Anterior cingulate cortex (tissue), 58 donors: ENCODE data around the gene IL1RL2.

ENCODE experiments used
- DNase-seq, 58 donors: peaks; one replicate each; lab custom pipeline; 2025; lab: John Stamatoyannopoulos, UW

The IL1RL2 gene

DNA sequence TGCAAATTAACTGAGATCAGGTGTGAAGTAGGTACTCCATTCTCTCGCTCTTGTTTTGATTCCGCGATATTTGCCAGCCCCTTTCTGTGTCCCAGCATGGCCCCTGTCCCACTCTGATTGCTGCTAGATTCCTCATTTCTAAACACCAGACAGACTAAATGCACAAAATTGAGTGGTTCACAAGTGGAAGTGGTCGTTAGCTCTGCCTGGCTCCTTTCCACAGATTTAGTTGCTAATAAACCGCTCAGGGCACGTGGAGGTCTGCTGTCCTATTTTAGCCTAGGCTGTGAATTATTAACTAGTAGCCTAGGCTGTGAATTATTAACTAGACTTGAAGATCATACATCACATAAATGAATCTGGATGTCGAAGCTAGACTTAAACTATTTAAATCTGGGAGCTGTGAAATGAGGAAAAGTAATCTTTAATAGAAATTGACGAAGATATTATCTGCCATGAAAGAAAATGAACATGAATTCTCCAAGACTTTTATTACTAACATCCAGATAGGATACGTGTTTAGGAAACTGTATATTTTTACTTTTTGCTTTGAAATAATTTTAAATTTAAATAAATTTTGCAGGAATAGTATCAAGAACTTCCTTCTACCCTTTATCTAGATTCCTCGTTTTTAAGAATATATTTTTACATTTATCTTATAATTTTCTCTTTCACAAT, 3.7 kb downstream of the IL1RL2 start:
- DNase-seq: no peak

DNA sequence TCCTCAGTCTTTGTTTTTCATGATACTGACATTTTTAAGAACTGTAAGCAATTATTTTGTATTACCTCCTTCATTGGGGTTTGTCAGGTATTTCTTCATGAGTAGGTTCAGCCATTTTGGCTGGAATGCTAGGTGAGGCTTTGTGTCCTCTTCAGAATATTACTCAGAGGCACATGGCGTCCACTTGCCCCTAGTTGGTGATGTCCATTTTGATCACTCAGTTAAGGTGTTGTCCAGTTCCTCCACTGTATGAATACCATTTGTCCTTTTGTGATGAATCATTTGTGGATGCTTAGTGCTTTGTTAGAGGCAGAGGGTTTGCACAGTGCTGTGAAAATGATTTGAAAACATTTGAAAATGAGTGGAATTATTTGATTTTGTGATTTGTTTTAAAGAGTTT, 4.7 kb downstream of the IL1RL2 start:
- DNase-seq: no peak

DNA sequence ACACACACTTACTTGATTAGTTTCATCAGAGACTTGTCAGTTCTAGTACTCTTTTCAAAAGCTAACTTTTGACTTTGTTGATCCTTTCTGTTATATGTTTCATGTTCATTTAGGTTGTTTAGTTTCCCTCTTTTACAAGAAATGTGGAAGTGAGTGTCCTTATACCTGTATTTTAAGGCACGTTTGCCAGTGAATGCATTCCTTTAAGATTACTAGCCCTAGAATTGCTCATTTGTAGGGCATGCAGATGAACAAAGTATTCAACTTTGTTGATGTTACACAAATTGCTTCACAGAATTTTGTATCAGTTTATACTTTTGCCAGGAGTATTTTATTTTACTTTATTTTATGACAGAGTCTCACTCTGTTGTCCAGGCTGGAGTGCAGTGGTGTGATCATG, 6.3 kb downstream of the IL1RL2 start:
- no peak for DNase-seq

DNA sequence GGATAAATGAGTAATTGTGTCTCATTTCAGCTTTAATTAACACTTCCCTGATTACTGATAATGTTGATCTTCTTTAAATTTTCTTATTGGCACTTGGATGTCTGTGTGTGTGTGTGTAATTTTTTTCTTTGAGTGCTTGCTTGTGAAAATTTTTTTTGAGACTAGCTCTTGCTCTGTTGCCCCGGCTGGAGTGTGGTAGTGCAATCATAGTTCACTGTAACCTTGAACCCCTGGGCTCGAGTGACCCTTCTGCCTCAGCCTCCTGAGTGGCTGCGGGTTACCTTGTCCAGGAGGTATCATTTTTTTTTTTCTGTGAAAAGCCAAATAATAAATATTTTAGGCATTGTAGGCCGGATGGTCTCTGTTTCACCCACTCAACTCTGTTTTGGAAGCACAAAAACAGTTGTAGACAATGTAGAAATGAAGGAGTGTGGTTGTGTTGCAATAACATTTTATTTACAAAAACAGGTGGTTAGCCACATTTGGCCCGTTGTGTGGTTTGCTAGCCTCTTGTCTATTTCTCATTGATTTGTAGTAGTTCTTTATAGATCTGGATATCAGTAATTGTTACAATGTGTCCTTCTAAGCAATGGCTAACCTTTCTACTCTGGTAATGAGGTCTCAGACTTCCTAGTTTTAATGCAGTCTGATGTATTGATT, 7.9 kb downstream of the IL1RL2 start:
- no peak for DNase-seq

DNA sequence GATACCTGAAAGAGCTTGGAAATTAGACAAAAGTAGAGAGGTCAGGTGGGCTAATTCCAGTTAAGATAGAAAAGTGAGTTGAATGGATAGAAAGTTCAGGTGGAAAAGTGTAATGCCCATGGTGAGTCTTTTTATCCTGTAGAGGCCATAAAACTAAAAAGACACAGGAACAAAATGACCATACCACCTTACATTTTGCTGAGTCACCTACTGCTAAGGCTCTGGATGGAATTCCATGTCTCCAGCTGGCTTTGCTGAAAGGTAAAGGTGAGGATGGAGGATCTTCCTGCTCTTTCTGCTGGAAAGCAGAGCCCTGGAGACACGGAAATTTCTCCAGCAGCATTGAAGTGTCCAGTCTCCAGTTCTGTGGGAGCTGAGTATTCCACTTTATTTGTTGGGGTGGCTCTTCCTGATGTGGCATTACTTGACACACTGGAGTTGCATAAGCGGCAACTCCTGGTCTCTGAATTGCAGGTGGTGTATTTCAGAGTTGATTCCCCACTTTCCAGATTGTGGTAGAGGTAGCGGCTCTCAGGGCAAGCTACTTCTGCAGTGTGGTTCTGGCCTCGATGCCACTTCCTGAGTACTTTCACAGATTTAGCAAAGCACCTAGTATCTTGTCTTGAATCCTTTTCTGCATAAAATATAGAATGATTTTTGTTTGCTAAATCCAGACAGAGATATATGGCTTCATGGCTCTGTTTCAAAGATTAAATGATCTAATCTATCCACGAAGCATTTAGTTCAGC, 10.7 kb downstream of the IL1RL2 start:
- no peak for DNase-seq

DNA sequence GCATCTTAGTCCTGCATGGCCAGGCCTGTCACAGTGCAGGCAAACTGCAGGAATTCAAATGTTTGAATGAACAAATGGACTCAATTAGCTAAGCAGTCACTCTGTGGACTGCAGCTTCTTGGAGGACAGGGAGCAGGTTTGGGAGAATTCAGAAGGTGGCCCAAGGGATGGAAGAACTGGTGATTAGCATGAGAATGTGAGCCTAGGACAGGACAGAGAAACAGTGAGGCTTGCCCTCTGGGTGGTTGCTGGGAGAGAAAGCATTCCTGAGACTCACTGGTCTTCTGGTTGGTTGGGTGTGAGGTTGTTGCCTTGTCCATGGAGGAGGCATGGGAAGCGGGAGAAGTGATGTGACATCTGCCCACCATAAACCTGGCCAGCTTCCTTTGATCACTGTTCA, 13.7 kb downstream of the IL1RL2 start:
- no peak for DNase-seq

DNA sequence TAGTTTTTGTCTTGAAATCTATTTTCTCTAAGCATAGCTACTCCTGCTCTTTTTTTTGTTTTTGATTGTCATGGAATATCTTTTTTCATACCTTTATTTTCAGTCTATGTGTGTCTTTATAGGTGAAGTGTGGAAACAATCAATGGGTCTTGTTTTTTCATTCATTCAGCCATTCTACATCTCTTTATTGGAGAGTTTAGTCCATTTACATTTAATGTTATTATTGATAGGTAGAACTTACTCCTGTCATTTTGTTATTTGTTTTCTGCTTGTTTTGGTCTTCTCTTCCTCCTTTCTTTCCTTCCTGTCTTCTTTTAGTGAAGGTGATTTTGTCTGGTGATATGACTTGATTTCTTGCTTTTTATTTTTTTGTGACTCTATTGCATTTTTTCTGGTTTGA, 17.8 kb downstream of the IL1RL2 start:
- DNase-seq: no peak

DNA sequence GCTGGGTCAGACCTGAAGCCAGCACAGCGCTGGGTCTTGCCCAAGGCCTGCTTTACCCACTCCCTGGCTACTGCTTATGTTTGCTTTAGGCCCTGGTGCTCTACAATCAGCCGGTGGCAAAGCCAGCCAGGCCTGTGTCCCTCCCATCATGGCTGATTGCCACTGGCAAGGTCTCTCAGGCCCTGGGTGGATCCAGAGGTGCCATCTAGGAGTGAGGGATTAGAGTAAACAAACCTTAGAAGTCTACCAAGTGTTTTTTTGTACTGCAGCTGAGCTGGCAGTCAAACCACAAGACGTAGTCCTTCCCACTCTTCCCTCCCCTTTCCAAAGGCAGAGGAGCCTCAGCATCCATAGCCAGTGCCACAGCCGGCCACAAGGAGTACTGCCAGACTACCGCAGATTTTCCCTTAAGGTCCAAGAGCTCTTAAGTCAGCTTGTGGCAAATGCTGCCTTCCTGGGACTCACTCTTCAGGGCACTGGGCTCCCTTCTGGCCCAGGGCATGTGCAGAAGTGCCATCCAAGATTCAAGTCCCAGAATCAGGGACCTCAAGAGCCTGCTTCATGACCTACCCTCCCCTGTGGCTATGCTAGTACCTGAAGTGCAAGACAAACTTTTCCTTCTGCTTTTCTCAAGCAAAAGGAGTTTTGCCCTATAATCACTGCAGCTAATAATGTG, 20.0 kb downstream of the IL1RL2 start:
- no peak for DNase-seq

DNA sequence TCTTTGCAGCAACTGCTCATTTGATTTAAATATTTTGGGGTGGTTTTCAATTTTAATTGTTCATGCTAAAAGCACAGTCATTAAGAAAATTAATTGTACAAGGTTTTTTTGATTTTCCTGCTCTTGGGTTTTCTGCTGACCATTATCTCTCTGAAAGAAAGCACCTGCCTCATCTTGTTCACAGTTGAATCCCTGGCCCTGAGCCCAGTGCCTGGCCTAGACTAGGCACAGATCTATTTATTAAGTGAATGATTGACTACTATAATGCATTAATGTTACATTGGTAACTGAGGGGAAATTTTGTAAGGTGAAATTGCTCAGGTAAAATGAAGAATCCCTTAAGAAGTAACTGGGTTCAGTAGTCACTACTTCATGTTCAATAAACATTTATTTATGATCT, 22.0 kb downstream of the IL1RL2 start:
- no peak for DNase-seq

DNA sequence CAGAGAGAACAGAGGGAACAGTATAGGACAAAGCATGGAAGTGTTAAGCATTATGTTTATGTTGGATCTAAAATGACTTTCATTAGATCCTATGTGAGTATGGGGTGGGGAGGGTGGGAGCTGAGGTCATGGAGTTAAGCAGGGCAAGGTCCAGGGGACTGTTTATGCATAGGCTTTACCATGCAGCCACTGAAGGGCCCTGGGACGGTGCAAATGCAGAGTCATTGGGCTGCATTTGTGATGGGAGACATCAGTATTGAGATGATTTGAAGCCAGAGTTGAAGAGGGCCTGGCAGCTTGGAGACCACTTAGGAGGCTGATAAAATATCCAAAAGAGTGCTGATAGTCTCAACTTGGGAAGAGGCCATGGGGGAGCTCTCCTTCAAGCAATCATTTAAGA, 22.7 kb downstream of the IL1RL2 start:
- no peak for DNase-seq

DNA sequence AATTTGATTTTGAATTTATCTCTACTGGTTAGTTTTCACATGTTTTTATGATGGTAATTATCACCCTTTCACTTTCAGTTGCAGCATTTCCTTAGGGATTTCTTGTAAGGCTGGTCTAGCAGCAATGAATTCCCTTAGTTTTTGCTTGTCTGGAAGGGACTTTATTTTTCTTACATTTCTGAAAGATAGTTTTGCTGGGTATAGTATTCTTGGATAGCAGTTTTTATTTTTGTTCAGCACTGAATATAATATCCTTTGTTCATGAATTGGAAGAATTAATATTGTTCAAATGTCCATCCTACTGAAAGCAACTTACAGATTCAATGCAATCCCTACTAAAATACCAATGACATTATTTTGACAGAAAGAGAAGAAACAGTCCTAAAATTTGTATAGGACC, 30.2 kb downstream of the IL1RL2 start:
- DNase-seq: no peak

DNA sequence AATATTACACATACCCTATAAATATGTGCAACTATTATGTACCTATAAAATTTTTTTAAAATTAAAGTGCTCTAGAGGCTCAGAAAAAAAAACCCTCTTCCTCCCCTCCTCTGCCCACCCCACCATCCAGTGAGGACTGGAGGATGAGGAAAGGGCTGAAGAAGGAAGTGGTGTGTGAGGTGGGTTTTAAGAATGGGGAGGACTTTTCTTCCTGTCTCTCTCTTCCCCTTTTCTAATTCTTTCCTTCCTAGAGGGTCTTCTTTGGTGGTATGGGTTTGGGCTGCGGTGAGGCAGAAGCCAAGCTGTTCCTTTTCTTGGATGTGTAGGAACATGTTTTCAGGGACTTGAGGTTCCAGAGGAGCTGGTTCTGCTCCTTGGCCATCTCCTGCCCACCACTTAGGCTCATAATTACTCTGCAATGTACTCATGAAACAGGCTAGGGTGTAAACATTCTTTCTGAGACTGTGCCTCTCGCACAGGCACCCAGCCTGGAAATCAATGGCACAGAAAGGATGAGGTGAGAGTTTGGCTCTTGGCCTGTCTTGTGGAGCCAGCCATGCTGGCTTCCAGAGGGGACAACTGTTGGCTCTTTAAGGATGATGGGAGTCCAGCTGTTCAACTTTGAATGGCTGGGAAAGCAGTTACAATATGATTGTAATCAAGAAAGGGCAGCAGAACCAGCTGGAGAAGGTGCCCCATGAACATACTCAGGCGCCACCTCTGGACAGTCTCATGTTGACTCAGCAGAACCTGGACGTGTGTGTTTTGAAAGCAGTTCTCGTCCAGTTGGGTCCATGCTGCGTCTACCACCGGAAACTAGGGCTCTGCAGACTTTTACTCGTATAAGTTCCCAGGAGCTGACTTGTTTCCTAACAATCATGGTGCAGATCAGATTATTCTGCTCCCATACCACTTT, 38.3 kb downstream of the IL1RL2 start:
- no peak for DNase-seq

DNA sequence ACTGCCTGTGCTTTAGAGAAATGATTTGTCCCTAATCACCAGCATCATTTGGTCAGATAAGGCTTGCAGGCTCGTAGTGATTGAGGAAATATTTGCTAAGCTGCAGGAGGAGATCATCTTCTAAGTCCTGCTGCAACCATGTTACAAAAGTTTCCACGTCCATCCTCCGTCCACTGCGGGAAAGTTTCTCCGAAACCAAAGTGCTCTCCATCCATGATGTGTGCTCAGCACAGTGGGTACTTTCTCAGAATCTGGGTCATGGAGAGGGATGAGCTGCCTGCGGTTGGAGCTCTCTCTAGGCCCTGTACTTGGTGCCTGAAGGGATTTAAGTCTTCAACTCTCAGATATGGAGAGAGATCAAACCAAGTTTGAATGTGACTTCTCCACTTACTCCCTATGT, 39.3 kb downstream of the IL1RL2 start:
- DNase-seq: no peak

DNA sequence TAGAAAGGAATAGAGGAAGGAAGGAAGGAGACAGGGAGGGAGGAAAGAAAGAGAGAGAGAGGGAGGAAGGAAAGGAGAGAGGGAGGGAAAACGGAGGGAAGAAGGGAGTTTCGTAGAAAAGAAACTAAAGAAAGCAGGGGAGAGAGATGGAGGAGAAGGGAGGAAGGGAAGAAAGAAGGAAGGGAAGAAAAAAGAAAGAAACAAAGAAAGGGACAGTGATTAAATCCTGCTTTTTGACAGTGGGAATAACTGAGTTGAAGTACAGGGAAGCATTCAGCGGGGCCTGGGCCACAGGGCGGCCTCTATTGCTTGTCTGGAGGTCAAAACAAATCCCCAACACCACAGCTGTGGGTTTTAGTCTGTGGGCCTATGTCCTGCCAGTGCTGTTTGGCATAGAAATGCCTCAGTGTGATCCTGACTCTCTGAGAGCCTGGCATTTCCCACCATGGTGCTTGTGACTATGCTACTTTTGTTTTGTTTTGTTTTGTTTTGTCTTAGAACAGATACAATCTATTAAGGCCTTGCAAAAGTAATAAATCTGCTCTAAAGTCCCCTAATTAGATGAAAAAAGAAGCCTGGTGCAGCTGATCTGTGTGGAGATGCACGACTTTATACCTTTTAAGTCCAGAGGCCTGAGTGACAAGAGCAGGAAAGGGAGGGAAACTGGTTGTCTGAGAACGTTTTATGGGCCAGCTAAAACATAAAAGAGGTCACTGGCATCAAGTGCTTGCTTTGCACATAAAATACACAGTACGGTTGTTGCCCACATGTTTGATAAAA, 40.0 kb downstream of the IL1RL2 start:
- peak in 19 of 58 donors; percentile 5 to 57 (median 32) for DNase-seq

DNA sequence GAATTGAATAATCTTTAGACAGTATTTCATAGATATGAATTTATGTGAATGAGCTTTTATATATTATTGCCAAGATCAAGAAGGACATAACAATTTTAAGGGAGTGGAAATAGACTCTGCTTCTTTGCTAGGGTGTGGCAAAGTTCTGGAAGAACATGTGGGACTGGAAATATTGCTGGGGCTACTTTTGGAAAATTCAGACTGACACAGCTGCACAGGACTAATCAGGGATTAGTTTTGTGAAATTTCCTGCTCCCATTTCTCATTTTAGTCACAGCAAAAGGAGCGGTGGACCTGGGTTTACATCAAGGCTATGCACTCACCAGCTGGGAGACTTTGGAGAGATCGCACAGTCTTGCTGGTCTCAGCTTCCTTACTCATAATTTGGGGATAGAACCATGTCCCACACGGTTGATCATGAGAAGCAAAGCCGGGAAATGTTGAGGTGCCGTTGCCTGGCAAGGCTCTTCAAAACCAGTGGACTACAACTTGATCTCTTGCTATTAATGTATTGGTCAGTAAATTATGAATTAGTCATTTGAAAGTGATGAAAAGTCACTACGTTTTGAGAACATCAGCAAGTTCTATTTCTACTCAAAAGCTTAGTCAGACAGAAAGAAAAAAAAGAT, 42.4 kb downstream of the IL1RL2 start:
- DNase-seq: no peak

DNA sequence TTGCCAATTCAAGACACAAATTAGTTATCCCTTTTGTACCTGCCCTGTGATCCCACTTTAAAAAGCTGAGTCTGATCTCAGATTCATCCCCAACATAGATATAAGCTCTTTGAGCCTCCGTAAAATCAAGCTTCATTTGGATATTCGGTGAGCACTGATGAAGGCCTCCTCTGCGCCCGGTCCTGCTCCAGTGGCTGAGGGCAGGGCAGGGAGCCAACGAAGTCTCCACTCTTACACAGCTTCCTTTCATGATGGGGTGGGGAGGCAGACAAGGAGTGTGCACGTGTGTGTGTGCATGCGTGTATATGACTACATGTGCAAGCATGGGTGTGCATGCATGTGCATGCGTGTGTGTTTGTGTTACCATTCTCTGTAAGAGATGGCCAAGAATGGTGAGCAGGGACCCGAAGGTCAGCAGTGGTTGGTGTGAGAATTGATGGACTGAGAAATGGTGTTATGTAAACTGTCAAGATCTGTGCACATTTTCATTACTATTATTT, 43.6 kb downstream of the IL1RL2 start:
- no peak for DNase-seq

DNA sequence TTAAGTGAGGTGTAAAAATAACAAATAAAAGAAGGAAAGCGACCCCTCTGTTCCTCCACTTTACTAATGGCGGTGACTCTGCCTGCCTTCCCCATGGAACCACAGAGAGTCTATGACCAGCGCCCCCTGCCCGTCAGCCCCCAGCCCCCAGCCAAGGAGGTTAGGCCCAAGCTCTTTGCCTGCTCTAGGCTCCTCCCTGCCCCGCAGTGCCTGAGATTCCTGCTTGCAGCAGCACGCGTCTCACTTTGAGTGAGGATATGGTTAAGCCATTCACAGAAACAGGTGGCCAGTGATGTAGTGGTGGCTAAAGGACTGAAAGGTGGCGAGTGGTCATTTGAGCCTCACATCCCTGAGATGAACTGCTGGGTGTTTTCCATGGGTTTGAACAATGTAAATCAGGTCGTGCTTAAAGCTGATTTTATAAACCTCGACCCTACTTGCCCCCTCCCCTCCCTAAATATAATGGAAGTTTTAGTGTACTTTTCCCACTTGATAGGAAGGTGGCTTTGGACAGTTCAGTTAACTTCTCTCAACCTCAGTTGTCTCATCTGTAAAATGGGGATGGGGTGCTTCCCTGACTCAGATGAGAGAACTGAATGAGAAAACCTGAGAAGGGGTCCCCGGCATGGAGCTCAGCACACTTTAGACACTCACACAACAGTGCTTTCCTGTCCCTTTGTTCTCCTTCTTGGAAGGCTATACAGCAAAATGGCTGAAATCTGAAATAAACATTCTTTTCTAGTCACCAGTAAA, 46.5 kb downstream of the IL1RL2 start:
- DNase-seq: no peak

DNA sequence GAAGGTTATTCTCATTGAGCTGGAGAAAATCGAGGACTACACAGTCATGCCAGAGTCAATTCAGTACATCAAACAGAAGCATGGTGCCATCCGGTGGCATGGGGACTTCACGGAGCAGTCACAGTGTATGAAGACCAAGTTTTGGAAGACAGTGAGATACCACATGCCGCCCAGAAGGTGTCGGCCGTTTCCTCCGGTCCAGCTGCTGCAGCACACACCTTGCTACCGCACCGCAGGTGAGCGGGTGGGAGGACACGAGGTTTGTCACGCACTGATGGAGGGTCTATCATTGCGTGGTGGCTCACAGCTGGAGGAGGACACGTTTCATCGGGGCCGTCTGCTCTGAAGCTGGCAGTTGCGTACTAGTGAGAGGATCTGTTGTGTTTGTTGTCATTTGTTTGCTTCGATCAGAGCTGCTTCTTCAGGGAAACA, 48.2 kb downstream of the IL1RL2 start:
- DNase-seq: no peak
